GM19043 (cell line): ENCODE measurements around the gene CDK4.

Experiments used
- ATAC-seq: cut with Tn5 transposase; IDR thresholded peaks from one replicate; pipeline ENCODE4 v1.9.1; 2021; ENCODE audit warnings: low read depth; ENCODE audit not compliant: unreplicated experiment

The CDK4 gene

DNA sequence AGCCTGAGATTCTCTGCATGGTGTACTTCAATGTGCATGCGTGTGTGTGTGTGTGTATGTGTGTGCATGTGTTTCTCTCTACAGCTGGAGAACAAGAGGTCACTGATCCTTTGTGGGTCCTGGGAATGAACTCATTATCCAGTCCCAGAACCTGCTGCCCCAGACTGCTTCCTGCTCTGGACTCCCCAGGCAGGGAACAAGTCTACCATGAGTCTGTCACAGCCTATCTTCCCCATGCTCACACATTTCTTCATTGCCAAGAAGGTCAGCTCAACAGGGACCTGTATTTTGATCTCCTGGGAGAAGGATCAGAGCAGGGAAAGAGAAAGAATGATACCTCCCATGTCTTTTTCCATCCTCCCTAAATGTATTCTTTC is 10.7 kb downstream of the CDK4 start:
- ATAC-seq: no peak

DNA sequence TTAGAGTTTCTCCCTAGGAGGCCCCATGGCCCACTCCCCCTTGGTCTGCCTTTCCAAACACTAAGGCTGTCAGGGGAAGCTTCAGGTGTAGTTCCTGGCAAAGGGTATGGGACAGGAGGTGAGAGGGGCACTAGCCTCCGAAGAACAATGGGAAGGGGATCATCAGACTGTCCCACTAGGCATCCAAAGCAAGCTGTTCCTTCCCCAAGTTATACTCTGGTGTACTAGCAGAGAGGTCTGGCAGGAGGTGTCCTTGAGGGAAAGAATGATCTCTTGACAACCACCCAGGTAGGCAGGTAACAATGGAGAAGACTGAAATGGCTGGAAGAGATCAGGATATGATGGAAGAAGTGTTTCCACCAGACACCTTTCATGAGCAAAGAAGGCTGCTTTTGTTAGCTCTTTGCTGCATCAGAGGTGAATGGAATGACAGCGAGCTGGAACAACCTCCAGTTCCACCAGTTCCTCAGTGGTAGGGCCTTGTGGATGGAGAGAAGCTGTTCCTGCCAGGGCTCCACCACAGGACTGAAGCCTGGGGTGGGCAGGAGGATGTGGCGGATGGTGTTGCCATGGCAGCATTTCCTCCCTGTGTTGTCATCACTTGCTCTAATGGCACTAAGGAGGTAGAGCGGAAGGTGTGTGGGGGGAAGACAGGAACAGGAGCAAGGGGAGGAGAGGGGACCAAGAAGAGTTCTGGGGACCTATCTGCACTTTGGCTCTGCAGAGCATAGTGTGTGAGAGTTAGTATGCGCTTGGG is 11.3 kb downstream of the CDK4 start:
- ATAC-seq: peak; percentile 44

DNA sequence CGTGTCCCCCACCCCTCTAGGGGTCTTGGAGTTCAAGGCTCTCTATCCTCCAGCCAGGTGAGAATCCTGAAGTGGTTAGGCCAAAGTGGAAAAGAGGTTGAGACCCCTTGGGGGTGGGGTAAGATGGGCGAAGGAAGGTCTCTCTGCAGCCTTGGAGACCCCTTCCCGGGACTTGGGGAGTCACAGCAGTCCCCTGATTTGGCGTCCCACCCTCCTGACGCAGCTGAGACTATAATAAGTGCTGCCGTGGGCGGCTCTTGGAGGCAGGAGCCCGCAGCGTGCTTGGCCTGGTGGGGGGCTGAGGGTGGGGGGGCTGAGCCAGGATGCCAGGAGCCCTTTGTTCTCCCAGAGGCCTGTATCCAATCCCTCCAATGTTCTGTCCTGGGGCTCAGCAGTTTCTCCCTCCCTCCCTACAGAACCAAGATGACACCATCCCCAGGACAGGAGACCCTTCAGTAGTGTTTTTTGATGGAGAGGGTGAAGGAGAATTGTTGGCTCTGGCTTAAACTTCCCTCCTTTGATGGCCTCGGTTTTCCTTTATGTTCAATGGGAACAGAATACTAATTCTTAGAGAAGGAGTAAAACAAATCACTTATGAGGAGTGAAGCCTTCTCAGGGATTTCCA is 12.1 kb downstream of the CDK4 start:
- no peak for ATAC-seq

DNA sequence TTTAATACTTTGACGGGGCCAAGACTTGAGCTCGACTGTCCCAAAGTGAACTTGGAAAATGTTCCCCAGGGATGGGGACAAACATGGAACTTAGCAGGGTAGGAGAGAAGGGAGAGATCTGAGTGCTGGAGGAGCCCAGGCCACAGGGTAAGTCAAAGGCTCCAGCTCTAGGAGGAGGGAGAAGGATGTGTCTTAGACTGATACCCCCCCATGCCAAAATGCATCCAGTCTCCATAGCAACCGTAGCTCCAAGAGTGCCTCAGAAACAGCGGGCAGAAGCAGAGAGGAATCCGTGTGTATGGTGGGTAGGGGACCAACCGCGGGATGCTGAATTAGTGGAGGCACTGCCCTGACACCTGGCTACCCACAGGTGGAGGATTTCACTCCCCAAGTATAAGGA is 12.7 kb downstream of the CDK4 start:
- no peak for ATAC-seq

DNA sequence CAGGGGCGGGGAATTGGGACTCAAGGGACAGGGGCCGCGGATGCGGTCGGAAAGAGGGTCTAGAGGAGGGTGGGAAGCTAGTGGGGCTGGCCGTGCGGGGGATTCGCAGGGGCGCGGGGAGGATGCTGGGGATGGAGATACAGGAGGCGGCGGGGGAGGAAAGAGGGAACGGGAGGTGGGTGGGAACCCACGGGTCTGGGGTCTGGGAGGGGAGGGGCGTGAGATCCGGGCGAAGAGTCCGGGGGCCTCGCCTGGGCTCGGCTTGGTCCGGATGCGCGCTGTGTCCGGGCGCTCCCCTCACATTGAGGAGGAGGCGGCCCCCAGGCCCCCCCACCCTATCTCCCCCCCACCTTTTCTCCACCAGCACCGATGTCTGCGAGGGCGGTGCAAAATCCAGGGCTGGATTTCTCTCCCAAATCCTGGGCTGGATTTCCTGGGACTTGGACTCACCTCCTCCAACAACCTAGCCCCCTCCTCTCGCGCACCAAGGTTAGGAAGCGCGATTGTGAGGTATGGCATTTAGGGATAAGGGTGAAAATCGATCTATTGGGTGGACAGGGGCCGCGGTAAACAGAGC is 13.4 kb downstream of the CDK4 start, which contains the start of gene AGAP2:
AGAP2 (minus strand) TSS at position 82 of the 577 bp plus-strand sequence. CDS start 496 bp downstream, outside the sequence.
- no peak for ATAC-seq

DNA sequence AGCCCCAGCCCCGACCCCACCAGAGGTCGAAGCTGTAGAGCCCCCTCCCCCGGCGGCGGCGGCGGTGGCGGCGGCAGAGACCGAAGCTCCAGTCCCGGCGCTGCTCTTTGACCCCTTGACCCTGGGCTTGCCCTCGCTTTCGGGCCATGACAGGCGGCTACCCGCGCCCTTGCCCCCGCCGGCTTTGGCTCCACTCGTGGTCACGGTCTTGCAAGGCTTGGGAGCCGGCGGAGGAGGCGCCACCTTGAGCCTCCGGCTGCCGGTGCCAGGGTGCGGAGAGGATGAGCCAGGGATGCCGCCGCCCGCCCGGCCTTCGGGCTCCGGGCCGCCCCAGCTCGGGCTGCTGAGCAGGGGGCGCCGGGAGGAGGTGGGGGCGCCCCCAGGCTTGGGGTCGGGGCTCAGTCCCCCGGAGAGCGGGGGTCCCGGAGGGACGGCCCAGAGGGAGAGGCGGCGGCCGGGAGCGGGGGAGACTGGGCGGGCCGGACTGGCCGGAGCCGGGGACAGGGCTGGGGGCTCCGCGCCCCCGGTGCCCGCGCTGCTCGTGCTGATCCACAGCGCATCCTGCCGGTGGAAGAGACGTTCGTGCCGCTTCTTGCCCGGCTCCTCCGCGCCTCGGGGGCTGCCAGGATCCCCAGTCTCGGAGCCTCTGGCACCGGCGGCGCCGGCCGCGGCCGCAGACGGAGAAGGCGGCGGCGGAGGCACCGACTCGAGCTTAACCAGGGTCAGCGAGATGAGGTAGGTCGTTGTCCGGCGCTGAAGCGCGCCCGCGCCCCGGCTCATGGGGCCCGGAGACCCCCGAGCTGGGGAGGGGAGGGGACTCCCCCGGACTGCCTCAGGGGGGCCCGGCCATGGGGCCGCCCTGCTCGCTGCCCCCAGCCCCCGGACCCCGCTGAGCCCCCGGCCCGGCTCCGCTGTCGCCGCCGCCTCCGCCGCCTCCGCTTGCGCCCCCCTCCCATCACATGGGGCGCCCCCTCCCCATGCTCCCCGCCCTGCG is 14.3 kb downstream of the CDK4 start:
- ATAC-seq: no peak

DNA sequence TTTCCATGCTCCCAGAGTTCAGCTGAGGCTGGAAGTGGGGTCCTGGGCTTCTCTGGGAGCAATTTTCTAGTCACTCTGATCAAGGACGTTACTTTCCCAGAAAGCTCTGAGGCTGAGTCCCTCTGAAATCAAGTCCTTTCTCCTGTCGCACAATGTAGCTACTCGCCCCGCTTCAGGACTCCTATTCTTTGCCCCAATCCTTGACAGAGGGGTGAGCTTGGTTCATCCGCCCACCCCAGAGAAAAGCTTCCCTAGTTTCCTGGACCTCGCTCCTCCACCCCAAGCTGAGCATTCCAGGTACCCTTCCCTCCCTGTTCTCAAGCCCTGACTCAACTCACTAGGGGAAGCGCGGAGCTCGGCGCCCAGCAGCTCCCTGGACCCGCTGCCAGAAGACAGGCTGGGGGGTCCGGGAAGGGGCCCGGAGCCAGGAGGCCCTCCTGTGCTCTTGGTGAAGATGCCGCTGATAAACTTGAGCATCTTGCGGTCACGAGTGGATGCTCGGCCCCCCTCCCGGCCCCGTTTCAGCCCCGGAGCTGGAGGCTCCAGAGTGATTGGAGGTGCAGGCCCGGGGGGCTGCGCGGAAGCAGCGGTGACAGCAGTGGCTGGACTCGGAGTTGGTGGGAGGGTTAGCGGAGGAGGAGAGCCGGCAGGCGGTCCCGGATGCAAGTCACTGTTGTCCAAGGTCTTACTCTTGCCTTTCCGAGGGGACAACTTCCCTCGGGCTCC is 15.2 kb downstream of the CDK4 start:
- ATAC-seq: no peak

DNA sequence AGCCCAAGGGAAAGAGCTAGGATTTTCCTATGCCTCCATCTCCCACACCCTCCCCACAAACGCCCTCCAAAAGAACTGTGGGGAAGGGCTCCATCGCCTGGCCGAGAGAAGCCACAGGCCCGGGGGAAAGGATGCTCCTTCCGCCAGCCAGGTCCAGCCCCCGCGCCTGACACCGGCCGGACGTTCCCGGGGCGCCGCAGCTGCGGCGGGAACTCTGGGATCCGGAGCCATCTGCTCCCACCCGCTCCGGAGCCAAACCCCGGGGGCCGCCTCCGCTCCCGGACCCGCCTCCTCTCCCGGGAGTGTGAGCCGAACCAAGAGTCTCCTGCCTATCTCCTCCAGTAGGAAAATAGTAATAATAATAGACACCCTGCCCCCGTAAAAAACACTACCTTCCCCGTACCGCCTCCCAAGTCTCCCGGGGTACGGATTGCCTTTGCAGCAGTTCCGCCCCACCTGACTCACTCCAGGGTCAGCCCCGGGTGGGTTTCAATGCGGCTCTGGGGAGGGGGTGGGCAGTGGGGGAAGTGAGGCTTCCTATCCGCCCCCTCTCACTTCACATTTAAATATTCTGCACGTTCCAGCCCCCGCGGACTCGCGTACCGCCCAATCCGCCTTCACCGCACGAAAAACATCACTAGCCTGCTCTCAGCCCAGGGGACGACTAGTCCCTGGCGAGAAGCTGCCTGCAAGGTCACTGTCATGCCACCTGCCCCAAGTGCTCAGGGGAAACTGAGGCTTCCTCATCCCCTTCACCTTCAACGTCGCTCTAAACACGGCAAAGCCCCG is 16.0 kb downstream of the CDK4 start:
- ATAC-seq: no peak

DNA sequence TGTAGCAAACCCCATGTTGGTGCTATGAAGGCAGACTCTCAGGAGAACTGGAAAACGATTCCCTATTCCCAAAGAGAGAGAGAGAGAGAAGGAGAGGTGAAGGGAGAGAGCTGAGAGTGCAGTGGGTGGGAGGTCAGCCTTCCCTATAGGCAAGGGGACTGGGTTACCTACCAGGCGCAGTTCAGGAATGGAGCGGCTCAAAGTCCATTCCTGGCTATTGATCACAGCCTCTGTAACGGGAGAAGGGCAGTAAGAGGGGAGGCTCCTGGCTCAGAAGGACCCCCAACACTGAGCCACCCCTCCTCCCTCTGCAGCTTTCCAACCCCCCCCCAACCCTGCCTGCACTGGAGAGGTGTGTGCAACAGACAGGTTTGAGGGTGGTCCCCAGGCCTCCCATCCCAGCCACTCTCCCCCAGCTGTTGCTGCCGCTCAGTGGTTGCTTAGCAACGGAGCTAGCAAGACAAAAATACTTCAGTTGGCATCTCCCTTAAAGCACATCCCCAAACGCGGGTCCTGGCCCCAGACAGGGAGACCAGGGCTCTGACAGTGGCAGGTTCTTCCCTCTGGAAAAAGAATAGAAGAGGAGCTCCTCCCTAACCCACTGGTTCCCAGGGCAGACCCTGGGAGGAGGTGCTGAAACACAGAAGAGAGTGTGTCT is 16.8 kb downstream of the CDK4 start:
- no peak for ATAC-seq

DNA sequence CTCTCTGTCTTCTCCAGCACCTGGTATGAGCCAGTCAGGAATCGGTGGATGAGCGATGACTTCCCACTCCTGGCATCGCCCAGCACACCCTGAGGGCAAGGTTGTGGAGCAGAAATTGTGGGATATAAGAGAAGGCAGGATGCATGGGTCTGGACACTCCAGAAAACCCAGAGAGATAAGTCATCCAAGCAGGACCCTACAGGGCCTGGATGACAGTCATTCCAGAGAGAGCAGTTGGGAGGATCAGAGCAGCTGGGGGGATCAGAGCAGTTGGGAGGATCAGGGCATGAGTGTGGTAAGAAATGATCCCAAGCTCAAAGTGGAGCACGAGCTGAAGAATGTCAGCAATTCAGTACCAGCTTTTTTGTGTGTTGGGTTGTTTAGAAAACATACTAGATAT is 17.5 kb downstream of the CDK4 start:
- ATAC-seq: no peak

DNA sequence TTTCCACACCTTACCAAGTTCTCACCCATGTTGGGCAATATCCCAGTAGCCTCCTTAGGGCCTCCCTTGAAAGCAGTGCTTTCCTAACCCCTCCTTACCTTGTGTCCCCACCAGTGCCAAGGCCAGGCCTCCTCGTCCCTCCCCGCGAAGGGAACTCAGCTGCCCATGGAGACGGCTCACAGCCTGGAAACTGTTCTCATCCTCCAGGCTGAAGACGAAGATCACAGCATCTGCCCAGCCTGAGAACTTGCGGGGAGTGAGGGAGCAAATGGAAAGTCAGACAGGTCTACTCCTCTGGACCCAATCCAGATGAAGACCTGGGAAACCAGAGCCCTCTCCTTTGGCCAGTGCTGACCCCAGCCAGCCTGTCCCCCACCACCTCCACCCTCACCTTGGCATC is 18.2 kb downstream of the CDK4 start:
- no peak for ATAC-seq

DNA sequence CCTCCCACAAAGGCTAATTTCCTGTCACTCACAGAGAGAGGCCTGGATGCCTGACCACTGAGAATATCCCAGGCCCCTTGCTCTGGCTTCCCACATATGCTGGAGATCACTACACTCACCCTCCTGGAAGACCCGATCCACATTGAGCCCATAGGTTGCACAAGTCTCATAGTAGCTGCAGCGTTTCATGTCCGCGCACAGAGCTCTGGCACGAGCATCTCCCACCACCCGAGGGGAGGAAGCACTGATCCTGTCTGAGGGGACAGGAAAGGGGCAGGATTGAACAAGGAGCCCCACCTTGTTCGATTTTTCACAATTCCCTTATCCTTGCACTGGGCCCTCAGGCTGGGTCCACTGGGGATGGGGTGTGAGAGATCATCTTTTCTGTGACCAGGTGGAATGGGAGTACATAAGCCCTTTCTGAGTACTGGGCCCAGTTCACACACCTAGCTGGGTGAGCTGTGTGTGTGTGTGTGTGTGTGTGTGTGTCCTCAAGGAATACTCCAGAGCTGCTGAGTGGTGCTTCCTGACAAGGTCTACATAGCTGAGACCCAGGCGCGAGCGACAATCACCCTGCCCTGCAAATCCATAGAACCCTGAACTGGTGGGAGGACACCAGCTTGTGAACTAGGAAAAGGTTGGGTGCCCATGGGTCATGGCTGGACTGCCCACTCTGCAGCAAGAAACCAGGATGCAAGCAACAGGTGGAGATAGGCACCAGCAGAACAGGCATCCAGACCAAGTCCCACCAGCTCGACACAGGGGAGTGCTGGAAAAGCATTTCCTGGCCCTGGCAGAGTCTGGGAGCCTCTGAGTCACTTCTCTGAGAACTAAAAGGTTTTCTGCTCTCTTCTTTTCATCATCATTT is 19.1 kb downstream of the CDK4 start:
- no peak for ATAC-seq

DNA sequence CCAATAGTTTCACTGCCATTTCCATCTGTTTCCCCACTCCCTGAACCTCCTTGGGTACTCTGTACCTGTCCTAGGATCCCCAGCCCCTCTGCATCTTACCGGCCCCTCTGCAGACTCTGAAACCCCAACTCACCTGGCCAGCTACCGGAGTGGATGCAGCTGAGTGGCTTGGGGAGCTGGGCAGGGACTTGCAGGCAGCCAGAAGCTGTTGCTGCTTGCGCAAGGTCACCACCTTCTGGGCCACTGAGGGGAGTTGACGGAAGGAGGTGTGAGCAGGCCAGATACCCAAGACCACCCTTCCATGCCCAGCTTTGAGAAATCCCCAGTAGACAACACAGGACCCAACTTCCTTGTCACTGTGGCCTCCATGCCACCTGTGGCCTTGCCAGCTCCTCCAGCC is 19.8 kb downstream of the CDK4 start:
- no peak for ATAC-seq

DNA sequence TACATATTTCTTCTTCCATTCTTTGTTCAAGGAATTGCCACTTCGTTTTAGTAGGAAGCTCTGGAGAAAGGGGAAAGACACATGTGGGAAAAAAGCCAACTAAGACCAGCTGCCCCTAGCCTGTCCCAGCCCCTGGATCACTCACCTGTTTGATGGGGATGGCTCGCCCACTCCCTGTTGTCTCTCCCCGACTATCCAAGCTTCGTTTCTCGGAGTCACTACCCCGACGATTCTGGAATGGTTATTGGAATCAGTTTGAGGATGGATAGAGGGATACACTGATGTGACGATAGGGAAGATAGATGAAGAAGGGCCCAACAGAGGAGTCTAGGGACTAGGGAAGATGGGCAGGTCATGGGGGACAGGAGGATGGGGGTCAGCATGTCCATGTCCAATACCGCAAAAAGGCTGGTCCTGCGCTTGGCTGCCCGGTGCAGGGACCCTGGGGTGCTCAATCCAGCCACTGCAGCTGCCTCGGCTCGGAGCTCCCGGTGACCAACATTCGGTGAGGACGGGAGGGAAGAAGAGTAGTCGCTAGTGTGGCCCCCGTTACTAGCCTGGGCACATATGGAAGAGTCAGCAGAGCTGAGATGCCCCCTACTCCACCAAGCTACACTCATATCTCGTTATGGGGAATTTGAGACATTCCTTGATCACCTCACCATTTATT is 20.6 kb downstream of the CDK4 start:
- ATAC-seq: no peak

DNA sequence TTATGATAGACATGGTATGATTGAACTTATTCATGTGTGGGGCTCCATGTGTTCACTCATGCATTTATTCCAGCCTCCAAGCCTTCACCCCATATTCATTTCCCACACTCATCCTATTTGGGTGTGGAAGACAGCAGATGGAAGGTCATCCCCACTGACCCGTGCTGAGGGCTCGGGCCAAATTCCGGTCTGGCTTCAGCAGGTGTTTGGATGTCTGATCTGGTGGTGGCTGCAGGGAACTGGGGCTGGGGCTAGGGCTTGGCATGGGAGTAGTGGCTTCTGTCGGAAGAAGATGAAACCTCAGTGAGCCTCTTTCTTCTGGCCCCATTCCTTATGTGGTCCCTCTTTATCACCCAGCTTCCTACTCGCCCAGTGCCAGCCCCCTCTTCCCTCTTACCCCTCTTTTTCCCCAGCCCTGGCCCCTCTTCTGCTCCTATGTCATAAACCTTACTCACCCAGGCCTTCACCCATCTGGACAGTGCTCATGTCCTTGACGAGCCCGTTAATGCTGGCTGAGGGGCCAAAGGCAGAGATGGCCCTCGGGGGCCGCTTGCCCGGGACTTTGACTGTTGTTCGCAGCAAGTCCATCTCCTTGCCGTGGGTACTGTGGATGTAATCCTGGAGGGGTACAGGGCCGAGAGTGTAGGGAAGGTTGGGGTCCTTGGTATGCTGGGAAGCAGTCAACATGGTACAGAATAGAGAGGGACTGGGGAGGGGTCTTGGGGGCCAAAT is 21.6 kb downstream of the CDK4 start:
- ATAC-seq: no peak

DNA sequence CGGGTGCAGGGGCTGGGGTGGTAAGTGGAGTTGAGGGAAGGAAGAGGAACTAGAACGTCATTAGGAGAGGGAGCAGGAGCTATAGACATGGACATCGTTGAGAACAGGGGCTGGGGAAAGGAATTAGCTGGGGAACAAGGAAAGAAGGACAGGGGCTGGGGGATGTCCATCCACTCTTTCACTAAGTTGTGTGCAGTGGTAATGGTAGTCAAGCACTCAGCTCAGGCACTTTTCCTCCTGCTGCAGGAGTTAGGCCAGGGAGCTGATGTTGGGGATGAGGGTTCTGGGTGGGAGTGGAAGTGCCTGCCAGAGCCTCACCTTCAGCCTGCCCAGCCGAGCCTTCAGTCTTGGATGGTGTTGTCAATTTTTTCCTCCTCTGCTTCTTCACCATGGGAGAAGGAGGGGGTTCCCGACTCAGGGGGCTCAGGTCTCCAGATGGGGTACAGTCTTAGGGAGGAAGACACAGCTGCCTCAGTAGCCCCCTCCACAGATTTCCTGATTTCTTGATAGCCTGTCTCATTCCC is 22.7 kb downstream of the CDK4 start:
- ATAC-seq: no peak
